ENCODE results near the gene DDX27.

DDX27 gene

GRCh38 chr20:49291200-49291599 lies 72.0 kb downstream of the DDX27 start:
- H3K36me3 Mint-ChIP-seq (ENCODE audit: low read depth): peaks cover 64% of the 10 kb centered on the region
- H3K4me3 Mint-ChIP-seq: no peak overlapping the region
- no peaks in the 10 kb centered on the region for H3K27me3 Mint-ChIP-seq (ENCODE audit: low read depth)
- no peak overlapping the region for H3K27ac Mint-ChIP-seq
- peaks cover 5% of the 10 kb centered on the region for H3K4me1 Mint-ChIP-seq (ENCODE audit: low read depth)
- H3K9me3 Mint-ChIP-seq: peaks cover 14% of the 10 kb centered on the region

- Mint-ChIP-seq H3K9me3 (peaks cover 6% of the 10 kb centered on the region), H3K4me1 (ENCODE audit: low read depth) (peaks cover 3% of the 10 kb centered on the region), H3K4me3 (no peak overlapping the region), H3K36me3 (ENCODE audit: low read depth) (peaks cover 56% of the 10 kb centered on the region), H3K27me3 (ENCODE audit: low read depth) (no peaks in the 10 kb centered on the region), H3K27ac (no peak overlapping the region)
Measured at GRCh38 chr20:49292010-49292409, 72.8 kb downstream of the DDX27 start.

GRCh38 chr20:49293122-49293521 lies 73.9 kb downstream of the DDX27 start:
- H3K4me3 Mint-ChIP-seq: no peak overlapping the region
- H3K4me1 Mint-ChIP-seq (ENCODE audit: low read depth): peaks cover 4% of the 10 kb centered on the region
- H3K27me3 Mint-ChIP-seq (ENCODE audit: low read depth): no peaks in the 10 kb centered on the region
- H3K27ac Mint-ChIP-seq: no peak overlapping the region
- H3K9me3 Mint-ChIP-seq: no peaks in the 10 kb centered on the region
- peaks cover 46% of the 10 kb centered on the region for H3K36me3 Mint-ChIP-seq (ENCODE audit: low read depth)

All from T-helper 1 cell treated with Interleukin-12 subunit alpha and Interleukin-12 subunit beta and Interleukin-4 antibody, amounts not matched to agents 30 μg/mL and 1 μg/mL, for 36 hours (primary cell).